Calu3 (cell line): ENCODE results near the gene ERGIC1. TPM values are rescaled to one million over a fixed set of nuclear protein-coding genes. Genes with fewer than 3 reads are reported as not detected.

ENCODE experiments used
- BruUV-seq: library from RNA; stranded (reverse); fragments of 400-500 nt; replicated peaks from 2 replicates; lab custom pipeline; 2021; lab: Mats Ljungman, UMichigan
- CTCF ChIA-PET: fragments of 300-600 bp; sonication (Branson Sonifier 250); formaldehyde crosslinking; loops from one replicate; lab custom pipeline; 2022; ENCODE audit warnings: antibody characterized with exemption; lab: Charles Lee
- DNase-seq: peaks from one replicate; pipeline ENCODE4 v3.0.0; 2022
- H3K27ac Mint-ChIP-seq: one replicate; pipeline ENCODE4 v1.8.0; 2022; ENCODE audit warnings: mixed read lengths; ENCODE audit not compliant: unreplicated experiment
- H3K27me3 Mint-ChIP-seq: one replicate; pipeline ENCODE4 v1.8.0; 2022; ENCODE audit warnings: mixed read lengths; ENCODE audit not compliant: unreplicated experiment
- H3K36me3 Mint-ChIP-seq: one replicate; pipeline ENCODE4 v1.8.0; 2022; ENCODE audit warnings: mild to moderate bottlenecking, moderate library complexity, mixed read lengths; ENCODE audit not compliant: insufficient read depth, unreplicated experiment
- H3K4me1 Mint-ChIP-seq: one replicate; pipeline ENCODE4 v1.8.0; 2022; ENCODE audit warnings: mild to moderate bottlenecking, low read depth, mixed read lengths; ENCODE audit not compliant: unreplicated experiment
- H3K4me3 Mint-ChIP-seq: one replicate; pipeline ENCODE4 v1.8.0; 2022; ENCODE audit warnings: mild to moderate bottlenecking, low read depth, moderate library complexity, mixed read lengths; ENCODE audit not compliant: unreplicated experiment
- H3K9me3 Mint-ChIP-seq: one replicate; pipeline ENCODE4 v1.8.0; 2022; ENCODE audit warnings: low read depth, mixed read lengths; ENCODE audit not compliant: unreplicated experiment
- CTCF ChIP-seq: fragments of 200-600 bp; IDR thresholded peaks from one replicate; pipeline ENCODE4 v1.8.0; 2022; ENCODE audit warnings: antibody characterized with exemption; ENCODE audit not compliant: unreplicated experiment
- intact Hi-C: fragments of 100-400 bp; cut with micrococcal nuclease; formaldehyde crosslinking; loops from one replicate; pipeline ENCODE4 v1.10.0; 2022; ENCODE audit not compliant: unreplicated experiment
- total RNA-seq: library from RNA; stranded (reverse); gene quantifications from 2 replicates; pipeline ENCODE4 v1.2.3, GENCODE V29; 2022

ERGIC1 gene
- total RNA-seq, 1 experiment from 2014 or later, result 235 TPM

GRCh38 chr5:172856336-172856735, 22.3 kb downstream of the ERGIC1 start:
- no peak overlapping the region for H3K27ac Mint-ChIP-seq

GRCh38 chr5:172857982-172858381, 23.9 kb downstream of the ERGIC1 start:
- no TSS peak for BruUV-seq
- no peak overlapping the region for H3K4me3 Mint-ChIP-seq
- intact Hi-C loops, result no loop called here
- DNase-seq, result no peak
- no peak for TF ChIP-seq CTCF
- peak overlapping the region; percentile 46 for H3K27ac Mint-ChIP-seq
- peaks cover 64% of the 10 kb centered on the region for H3K4me1 Mint-ChIP-seq
- peaks cover 23% of the 10 kb centered on the region for H3K36me3 Mint-ChIP-seq
- H3K9me3 Mint-ChIP-seq, result no peaks in the 10 kb centered on the region
- no peaks in the 10 kb centered on the region for H3K27me3 Mint-ChIP-seq
- CTCF ChIA-PET, result interaction anchor here (1.6 to 2.4 kb wide), 2 partner anchors 9 to 87 kb away, joined by 3 to 13 read pairs; partner anchors contain the start of gene DUSP1

More at GRCh38 chr5:172856336-172856735, 22.3 kb downstream of the ERGIC1 start:
- Mint-ChIP-seq H3K4me1 (peaks cover 57% of the 10 kb centered on the region), H3K27me3 (no peaks in the 10 kb centered on the region), H3K9me3 (no peaks in the 10 kb centered on the region), H3K4me3 (no peak overlapping the region), H3K36me3 (peaks cover 26% of the 10 kb centered on the region)
- TF ChIP-seq CTCF, result no peak
- no peak for DNase-seq
- BruUV-seq, result no TSS peak
- CTCF ChIA-PET, result no interaction called here
- intact Hi-C loops, result no loop called here

- Mint-ChIP-seq H3K27me3 (no peaks in the 10 kb centered on the region), H3K27ac (peak overlapping the region; percentile 46), H3K4me1 (peaks cover 63% of the 10 kb centered on the region), H3K9me3 (no peaks in the 10 kb centered on the region), H3K36me3 (peaks cover 23% of the 10 kb centered on the region), H3K4me3 (peak overlapping the region; percentile 21)
- intact Hi-C loops, result no loop called here
- CTCF ChIA-PET, result interaction anchor here (0.7 to 2.4 kb wide), 5 partner anchors 10 to 119 kb away, joined by 3 to 13 read pairs (median 5); partner anchors contain the start of gene DUSP1
- DNase-seq, result peak; percentile 22
- BruUV-seq, result no TSS peak
- no peak for TF ChIP-seq CTCF
These were observed 24.5 kb downstream of the ERGIC1 start for GRCh38 chr5:172858511-172858989.

- no peak for TF ChIP-seq CTCF
- no TSS peak for BruUV-seq
- Mint-ChIP-seq H3K9me3 (no peaks in the 10 kb centered on the region), H3K27ac (peak overlapping the region; percentile 37), H3K36me3 (peaks cover 23% of the 10 kb centered on the region), H3K4me1 (peaks cover 63% of the 10 kb centered on the region), H3K4me3 (peak overlapping the region; percentile 21), H3K27me3 (no peaks in the 10 kb centered on the region)
- peak; percentile 54 for DNase-seq
- CTCF ChIA-PET, result interaction anchor here (0.7 to 2.4 kb wide), 8 partner anchors 10 to 142 kb away, joined by 3 to 13 read pairs (median 4); partner anchors contain the start of gene DUSP1
- intact Hi-C loops, result no loop called here
These were observed 25.1 kb downstream of the ERGIC1 start for GRCh38 chr5:172858990-172859811.
